ENCODE measurements around the gene WBP1L.

DNA sequence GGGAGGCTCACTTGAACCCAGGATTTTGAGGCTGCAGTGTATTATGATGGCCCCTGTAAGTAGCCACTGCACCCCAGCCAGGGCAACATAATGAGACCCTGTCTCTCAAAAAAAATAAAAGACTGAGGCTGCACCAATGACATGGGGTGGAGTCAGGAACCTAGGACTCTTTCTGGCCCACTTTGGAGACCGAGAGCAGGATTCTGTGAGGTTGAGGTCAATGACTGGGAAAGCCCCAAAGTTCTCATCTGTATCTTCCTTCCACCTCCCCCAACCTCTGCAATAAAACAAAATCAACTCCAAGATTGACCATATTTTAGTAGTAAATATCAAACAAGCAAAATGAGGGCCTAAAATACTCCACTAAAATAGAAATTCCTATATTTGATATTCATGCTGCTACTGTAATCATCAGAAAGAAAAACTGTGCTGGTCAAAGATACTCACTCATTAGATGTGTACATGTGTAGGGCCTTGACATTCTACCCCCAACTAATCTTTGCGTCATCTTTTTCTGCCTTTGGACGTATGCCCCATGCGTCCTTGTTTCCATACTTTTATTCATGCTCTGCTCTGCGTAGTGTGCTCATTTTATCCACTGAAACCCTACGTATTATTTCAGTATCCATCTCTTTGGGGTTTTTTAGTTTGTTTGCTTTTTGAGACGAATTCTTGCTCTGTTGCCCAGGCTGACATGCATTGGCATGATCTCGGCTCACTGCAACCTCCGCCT, 23.8 kb downstream of the WBP1L start:
- TF ChIP-seq, protein P1, sequence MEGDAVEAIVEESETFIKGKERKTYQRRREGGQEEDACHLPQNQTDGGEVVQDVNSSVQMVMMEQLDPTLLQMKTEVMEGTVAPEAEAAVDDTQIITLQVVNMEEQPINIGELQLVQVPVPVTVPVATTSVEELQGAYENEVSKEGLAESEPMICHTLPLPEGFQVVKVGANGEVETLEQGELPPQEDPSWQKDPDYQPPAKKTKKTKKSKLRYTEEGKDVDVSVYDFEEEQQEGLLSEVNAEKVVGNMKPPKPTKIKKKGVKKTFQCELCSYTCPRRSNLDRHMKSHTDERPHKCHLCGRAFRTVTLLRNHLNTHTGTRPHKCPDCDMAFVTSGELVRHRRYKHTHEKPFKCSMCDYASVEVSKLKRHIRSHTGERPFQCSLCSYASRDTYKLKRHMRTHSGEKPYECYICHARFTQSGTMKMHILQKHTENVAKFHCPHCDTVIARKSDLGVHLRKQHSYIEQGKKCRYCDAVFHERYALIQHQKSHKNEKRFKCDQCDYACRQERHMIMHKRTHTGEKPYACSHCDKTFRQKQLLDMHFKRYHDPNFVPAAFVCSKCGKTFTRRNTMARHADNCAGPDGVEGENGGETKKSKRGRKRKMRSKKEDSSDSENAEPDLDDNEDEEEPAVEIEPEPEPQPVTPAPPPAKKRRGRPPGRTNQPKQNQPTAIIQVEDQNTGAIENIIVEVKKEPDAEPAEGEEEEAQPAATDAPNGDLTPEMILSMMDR (IDR thresholded peaks at IDR 0.05) = no peak
- no peak for TF ChIP-seq POLR2A (IDR thresholded peaks at IDR 0.05)
- no peak for TF ChIP-seq EP300 (IDR thresholded peaks at IDR 0.05)

Data from tibial nerve (tissue), 4 donors.